ENCODE results near the gene ABCB4.
A peak's percentile ranks its signal among the peaks of the same experiment; 100 is the strongest.

ABCB4 gene

DNA sequence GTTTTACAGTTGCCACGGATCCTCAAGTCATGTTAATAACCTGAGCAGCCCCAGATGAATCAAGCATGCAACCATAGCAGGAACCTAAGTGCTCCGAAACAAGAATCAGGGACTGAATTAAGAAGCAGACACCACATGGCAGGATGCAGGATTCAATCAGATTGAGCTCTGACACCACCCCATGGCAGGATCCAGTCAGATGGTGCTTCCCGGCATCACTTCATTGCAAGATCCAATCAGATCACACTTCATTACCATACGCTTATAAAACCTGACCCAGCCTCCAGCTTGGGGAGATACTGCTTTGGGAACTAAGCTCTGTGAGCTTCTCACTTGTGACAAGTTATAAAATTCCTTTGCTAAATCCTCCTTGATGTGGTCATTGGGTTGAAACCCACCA is 55.3 kb downstream of the ABCB4 start (continued):
- TF ChIP-seq TSHZ2 (CRISPR knock-in tag; IDR thresholded peaks at IDR 0.05) (no peak), OSR1 (CRISPR knock-in tag; IDR thresholded peaks at IDR 0.05) (no peak), ZNF565 (CRISPR knock-in tag; conservative IDR thresholded peaks at IDR 0.05; ENCODE audit: low read depth) (no peak), TCF4 (CRISPR knock-in tag; IDR thresholded peaks at IDR 0.05; ENCODE audit: borderline replicate concordance) (no peak), PPARA (CRISPR knock-in tag; IDR thresholded peaks at IDR 0.05; ENCODE audit: borderline replicate concordance) (no peak), ZC3H10 (CRISPR knock-in tag; IDR thresholded peaks at IDR 0.05) (no peak), ZNF8 (CRISPR knock-in tag; IDR thresholded peaks at IDR 0.05) (no peak)

- no peak for TF ChIP-seq CSRNP3 (CRISPR knock-in tag; IDR thresholded peaks at IDR 0.05)
Observed at GRCh38 chr7:87416682-87417587, 58.5 kb downstream of the ABCB4 start.

DNA sequence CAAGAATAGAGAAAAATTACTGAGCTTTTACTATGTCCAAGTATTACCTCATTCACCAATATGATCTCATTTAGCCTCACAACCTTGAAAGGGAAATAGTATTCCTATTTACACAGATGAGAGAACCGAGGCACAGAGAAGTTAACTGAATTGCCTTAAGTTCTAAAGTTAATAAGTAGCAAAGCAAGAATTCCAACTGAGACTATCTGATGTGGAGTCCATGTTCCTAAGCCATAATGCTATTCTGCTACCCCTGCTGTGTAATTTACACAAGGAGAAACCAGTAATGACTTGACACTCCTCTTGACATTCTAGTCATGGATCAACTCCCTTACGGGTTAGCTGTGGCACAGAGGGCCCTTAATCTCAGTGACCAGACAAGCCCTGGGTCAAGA is 60.7 kb downstream of the ABCB4 start:
- no peak for TF ChIP-seq CSRNP3 (CRISPR knock-in tag; IDR thresholded peaks at IDR 0.05)
- TF ChIP-seq ARNTL (CRISPR knock-in tag; IDR thresholded peaks at IDR 0.05; ENCODE audit: borderline replicate concordance, low read depth) = no peak
- TF ChIP-seq ESRRG (CRISPR knock-in tag; IDR thresholded peaks at IDR 0.05) = no peak
- no peak for TF ChIP-seq BACH2 (CRISPR knock-in tag; IDR thresholded peaks at IDR 0.05; ENCODE audit: borderline replicate concordance)
- no peak for TF ChIP-seq ISL1 (CRISPR knock-in tag; IDR thresholded peaks at IDR 0.05)
- no peak for TF ChIP-seq TOX (CRISPR knock-in tag; IDR thresholded peaks at IDR 0.05; ENCODE audit: borderline replicate concordance)
- TF ChIP-seq ZFP3 (CRISPR knock-in tag; IDR thresholded peaks at IDR 0.05) = no peak
- TF ChIP-seq, protein P1, sequence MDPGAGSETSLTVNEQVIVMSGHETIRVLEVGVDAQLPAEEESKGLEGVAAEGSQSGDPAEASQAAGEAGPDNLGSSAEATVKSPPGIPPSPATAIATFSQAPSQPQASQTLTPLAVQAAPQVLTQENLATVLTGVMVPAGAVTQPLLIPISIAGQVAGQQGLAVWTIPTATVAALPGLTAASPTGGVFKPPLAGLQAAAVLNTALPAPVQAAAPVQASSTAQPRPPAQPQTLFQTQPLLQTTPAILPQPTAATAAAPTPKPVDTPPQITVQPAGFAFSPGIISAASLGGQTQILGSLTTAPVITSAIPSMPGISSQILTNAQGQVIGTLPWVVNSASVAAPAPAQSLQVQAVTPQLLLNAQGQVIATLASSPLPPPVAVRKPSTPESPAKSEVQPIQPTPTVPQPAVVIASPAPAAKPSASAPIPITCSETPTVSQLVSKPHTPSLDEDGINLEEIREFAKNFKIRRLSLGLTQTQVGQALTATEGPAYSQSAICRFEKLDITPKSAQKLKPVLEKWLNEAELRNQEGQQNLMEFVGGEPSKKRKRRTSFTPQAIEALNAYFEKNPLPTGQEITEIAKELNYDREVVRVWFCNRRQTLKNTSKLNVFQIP (CRISPR knock-in tag; IDR thresholded peaks at IDR 0.05; ENCODE audit: borderline replicate concordance, low read depth) = no peak
- TF ChIP-seq, protein P2, sequence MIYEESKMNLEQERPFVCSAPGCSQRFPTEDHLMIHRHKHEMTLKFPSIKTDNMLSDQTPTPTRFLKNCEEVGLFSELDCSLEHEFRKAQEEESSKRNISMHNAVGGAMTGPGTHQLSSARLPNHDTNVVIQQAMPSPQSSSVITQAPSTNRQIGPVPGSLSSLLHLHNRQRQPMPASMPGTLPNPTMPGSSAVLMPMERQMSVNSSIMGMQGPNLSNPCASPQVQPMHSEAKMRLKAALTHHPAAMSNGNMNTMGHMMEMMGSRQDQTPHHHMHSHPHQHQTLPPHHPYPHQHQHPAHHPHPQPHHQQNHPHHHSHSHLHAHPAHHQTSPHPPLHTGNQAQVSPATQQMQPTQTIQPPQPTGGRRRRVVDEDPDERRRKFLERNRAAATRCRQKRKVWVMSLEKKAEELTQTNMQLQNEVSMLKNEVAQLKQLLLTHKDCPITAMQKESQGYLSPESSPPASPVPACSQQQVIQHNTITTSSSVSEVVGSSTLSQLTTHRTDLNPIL (CRISPR knock-in tag; IDR thresholded peaks at IDR 0.05; ENCODE audit: low read depth) = no peak
- TF ChIP-seq TSHZ2 (CRISPR knock-in tag; IDR thresholded peaks at IDR 0.05) = no peak
- TF ChIP-seq, protein P3, sequence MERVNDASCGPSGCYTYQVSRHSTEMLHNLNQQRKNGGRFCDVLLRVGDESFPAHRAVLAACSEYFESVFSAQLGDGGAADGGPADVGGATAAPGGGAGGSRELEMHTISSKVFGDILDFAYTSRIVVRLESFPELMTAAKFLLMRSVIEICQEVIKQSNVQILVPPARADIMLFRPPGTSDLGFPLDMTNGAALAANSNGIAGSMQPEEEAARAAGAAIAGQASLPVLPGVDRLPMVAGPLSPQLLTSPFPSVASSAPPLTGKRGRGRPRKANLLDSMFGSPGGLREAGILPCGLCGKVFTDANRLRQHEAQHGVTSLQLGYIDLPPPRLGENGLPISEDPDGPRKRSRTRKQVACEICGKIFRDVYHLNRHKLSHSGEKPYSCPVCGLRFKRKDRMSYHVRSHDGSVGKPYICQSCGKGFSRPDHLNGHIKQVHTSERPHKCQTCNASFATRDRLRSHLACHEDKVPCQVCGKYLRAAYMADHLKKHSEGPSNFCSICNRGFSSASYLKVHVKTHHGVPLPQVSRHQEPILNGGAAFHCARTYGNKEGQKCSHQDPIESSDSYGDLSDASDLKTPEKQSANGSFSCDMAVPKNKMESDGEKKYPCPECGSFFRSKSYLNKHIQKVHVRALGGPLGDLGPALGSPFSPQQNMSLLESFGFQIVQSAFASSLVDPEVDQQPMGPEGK (CRISPR knock-in tag; IDR thresholded peaks at IDR 0.05; ENCODE audit: borderline replicate concordance) = no peak
- TF ChIP-seq TCF4 (CRISPR knock-in tag; IDR thresholded peaks at IDR 0.05; ENCODE audit: borderline replicate concordance) = no peak
- no peak for TF ChIP-seq GLIS3 (CRISPR knock-in tag; IDR thresholded peaks at IDR 0.05)
- no peak for TF ChIP-seq ZNF70 (CRISPR knock-in tag; IDR thresholded peaks at IDR 0.05)
- no peak for TF ChIP-seq RARB (CRISPR knock-in tag; IDR thresholded peaks at IDR 0.05)
- TF ChIP-seq PPARA (CRISPR knock-in tag; IDR thresholded peaks at IDR 0.05; ENCODE audit: borderline replicate concordance) = no peak
- ATAC-seq = no peak

More at GRCh38 chr7:87416682-87417587, 58.5 kb downstream of the ABCB4 start:
- peak; percentile 88 for ATAC-seq
